Measurements from ENCODE around the gene KDM6A.

DNA sequence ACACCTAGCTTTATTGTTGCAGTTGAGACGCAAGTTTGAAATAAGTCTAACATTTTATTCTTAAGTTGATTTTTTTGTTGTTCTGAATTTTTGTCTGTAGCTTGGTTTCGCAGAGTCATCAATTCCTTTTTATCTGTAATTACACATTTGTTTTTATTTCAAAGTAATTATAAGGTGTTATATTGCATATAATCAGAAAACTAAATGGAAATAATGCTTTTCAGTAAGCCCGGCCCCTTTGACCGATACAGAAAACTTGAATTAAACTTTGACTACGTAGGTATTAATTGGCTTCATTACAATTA is 2.1 kb downstream of the KDM6A start:
- TF ChIP-seq CEBPB (IDR thresholded peaks at IDR 0.05) (no peak), RAD21 (IDR thresholded peaks at IDR 0.05; ENCODE audit: low read depth) (no peak), EP300 (IDR thresholded peaks at IDR 0.05; ENCODE audit: borderline replicate concordance) (no peak), REST (IDR thresholded peaks at IDR 0.05; ENCODE audit: low read depth) (no peak), YY1 (IDR thresholded peaks at IDR 0.05; ENCODE audit: low read depth) (no peak)
- TF ChIP-seq, protein P1, sequence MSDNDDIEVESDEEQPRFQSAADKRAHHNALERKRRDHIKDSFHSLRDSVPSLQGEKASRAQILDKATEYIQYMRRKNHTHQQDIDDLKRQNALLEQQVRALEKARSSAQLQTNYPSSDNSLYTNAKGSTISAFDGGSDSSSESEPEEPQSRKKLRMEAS (IDR thresholded peaks at IDR 0.05) = no peak
